Myocyte (in vitro differentiated cells): Measurements from ENCODE around the gene DHRS7. TPM values are rescaled to one million over a fixed set of nuclear protein-coding genes. Genes with fewer than 3 reads are reported as not detected.

Experiments
- DNase-seq: peaks from one replicate; pipeline ENCODE4 v3.0.0-alpha.2; 2012; ENCODE audit warnings: low read depth
- total RNA-seq: library from RNA; depleted of rRNA; stranded (reverse); fragments of >200 nt; gene quantifications from 2 replicates; pipeline ENCODE4 v1.2.3, GENCODE V29; 2014

Gene DHRS7
- total RNA-seq, 1 donor from 2014 or later, result 84.1 TPM

DNA sequence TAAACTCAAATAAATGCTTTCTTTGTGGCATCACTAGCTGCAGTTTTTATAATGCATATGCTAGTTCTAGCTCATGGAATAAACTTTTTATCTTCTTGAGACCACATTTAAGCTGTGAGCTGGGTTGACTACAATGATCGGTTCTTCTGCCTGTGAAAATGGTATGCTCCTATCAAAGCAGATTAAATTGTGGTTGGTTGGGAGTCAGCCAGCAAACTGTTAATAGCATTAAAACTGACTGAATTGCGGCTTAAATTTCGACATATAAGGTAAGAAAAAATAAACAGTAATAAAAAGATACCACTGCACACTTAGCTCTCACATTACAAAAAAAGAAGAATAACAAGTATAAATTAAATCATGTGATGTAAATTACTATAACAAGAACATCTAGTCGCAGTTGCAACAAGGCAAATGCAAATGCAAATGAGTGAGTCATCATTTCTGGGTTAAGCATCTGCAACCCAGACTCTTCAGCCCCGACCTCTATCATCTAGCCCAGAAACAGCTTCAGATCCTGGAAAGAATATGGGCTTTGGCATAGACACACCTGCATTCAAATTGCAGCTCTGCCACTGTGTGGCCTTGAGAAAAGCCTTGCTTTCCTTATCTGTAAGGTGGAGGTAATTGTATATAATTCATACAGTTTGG lies 19.8 kb upstream of the DHRS7 start:
- DNase-seq, result no peak

- DNase-seq, result peak; percentile 81
Observed at GRCh38 chr14:60184146-60184904, 19.1 kb upstream of the DHRS7 start.

- DNase-seq, result no peak
Observed at GRCh38 chr14:60183741-60184140, 18.5 kb upstream of the DHRS7 start.

- no peak for DNase-seq
Observed at GRCh38 chr14:60183138-60183537, 17.9 kb upstream of the DHRS7 start.

DNA sequence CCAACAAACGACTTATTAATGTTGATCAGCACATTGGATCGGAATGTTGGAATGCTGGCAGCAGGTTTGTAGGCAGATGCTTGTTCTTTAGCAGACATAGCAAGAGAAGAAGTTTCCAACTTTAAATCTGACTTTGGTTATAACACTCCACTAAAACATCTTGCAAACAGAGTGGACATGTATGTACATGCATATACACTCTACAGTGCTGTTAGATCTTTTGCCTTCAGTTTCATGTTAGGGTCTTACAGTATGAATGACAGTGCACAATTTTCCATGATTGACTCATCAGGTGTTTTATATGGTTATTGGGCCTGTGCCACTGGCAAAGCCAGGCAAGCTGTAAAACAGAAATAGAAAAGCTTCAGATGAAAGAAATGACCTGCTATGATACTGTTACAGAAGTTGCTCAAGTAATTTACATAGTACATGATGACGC lies 14.3 kb upstream of the DHRS7 start:
- DNase-seq, result peak; percentile 71

GRCh38 chr14:60178820-60179219 lies 13.6 kb upstream of the DHRS7 start:
- no peak for DNase-seq

- no peak for DNase-seq
Observed at GRCh38 chr14:60178164-60178563, 13.0 kb upstream of the DHRS7 start.

- DNase-seq, result no peak
Observed at GRCh38 chr14:60175255-60175902, 10.2 kb upstream of the DHRS7 start.

DNA sequence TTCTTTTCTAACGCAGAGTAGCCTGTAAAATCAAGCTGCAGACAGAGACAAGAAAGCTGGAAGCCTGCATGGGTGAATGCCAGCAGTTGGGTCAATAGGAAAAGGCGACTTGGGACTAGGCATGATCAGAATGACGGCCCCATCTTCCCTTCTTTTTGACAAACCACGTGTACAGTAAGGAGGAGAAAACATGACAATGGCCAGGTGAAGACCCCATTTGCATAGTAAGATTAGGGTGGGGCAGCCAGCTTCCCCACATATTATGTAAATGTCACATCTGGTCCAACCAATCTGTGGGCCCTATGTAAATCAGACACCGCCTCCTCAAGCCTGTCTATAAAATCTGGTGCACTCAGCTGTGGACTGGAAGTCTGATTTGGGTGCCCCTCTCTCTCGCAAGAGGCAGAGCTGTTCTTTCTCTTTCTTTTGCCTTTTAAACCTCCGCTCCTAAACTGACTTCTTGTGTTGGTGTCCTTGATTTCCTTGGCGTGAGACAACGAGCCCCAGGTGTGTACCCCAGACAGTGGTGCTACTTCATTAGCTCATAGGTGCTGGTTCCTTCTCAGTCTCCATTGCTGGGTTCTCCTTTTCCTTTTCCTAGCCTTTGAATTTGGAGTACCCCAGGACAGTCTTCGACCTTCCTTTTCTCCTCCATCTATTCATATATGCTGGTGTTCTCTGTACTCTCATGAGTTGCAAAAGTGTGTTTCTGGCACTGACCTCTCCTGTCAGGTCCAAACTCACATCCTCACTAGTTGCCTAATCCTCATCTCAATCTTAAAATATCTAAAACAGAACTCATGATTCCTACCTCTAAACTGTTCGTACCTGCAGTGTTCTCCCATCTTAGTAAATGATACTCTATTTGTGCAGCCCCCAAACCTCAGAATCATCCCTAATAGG lies 9.4 kb upstream of the DHRS7 start:
- no peak for DNase-seq

- DNase-seq, result no peak
Observed at GRCh38 chr14:60171690-60172089, 6.5 kb upstream of the DHRS7 start.

DNA sequence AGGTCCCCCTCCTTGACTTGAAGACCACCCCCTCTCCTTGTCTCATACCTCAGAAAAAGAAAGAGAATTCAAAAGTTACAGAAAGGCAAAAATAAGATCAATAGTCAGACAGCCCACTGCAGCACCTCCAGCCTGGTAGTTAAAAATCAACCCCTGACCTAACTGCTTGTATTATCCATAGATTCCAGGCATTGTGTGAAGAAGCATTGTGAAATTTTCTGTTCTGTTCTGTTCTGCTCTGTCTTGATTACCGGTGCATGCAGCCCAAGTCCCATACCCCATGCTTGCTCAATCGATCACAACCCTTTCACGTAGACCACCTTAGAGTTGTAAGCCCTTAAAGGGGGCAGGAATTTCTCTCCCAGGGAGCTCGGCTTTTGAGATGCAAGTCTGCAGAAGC lies 5.8 kb upstream of the DHRS7 start:
- DNase-seq, result no peak

DNA sequence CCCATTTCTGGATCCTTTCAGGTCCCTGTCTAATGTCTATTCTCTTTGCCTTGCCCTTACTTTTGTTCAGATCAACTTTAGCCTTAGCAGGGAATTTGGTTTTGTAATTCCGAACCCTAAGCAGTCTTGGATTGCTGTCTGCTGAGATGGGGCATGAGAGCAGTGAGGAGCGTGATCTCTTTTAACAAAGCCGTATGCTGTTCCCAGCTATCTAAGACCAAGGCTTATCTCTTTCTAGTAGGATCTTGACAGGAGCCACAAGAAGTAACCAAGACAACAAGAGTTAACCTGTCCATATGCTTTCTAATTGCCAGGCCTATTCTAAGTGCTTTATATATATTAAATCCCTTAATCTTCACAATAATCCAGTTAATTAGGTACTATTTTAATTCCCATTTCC lies 4.5 kb upstream of the DHRS7 start:
- DNase-seq, result no peak

- no peak for DNase-seq
Observed at GRCh38 chr14:60166142-60166541, 944 bp upstream of the DHRS7 start.

GRCh38 chr14:60165547-60165876 lies 314 bp upstream of the DHRS7 start:
- DNase-seq, result peak; percentile 18

- no peak for DNase-seq
Observed at GRCh38 chr14:60164404-60164711, 840 bp downstream of the DHRS7 start.

DNA sequence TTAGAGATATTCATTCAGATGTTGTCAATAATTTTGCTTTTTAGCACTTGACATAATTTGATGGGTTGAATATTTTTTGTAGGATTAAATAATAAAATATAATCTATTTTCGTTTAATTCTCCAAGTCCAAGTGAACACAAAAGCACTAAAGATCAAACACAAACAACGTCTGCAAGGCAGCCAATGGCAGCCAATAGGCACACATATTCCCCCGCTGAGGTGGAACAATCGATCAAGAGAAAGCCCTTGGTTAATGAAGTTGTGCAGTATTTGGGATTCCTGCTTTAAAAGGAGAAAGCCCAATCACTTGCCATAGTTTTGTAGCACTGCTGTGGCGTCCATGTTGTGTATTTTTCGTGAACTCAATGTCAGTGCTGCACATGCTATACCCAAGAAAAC lies 1.5 kb downstream of the DHRS7 start:
- no peak for DNase-seq

DNA sequence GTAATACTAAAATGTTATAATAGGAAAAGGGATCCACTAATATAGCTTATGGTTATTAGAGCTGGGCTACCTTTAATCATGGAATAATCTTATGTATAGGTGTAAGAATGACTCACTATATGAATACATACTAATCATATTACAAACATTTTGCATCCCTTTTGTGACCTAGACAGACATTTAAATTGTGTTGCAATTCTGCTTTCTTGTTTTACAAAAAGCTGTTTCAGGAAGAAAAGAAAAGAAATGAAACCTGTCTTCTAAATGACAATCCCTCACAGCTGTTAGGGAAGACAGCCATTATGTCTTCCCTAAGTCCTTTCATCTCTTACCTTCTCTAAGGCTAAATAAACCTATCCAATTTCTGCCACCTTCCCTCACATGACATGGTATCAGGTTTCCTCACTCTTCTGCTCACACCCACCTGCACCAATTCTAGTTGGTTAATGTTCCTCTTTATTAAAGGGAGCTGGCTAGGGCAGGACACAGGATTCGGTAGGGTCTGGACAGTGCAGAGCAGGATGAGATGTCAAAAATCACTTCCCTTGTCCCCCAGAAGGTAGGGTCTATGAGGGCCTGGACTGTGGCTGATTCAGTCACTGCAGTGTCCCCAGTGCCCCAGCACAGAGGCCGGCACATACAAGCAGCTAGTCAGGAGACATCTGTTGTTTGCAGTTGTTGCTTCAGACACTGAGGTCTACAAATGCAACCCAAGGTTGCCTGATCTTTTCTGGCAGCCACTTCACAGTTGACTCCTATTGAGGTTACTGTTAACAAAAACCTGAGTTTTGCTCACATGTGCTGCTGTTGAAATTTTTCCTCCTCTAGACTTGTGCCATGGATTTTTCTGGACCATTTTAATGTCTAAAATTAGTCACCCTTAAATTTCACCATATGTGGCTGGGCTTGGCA lies 3.7 kb downstream of the DHRS7 start:
- DNase-seq, result peak; percentile 46

GRCh38 chr14:60160422-60160821 lies 4.8 kb downstream of the DHRS7 start:
- DNase-seq, result no peak

DNA sequence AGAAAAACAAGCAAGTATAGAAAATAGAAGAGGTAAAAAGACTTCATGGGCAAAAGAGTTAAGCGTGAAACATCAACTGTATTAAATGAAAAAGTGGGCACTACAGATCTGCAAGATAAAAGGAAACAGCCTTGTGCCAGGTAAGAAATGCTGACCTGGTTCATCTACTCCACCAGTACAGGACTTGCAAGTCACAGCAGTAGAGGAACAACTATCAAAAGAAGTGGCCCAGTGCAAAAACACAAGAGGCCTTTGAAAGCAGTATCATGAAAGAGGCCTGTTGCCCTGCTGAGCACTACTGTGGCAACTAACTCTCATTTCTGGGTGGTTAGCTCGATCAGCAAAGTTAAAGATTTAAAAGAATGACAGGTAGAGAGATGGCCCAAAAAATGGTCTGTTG lies 10.5 kb downstream of the DHRS7 start:
- no peak for DNase-seq

- no peak for DNase-seq
Observed at GRCh38 chr14:60153991-60154390, 11.2 kb downstream of the DHRS7 start.

- peak; percentile 86 for DNase-seq
Observed at GRCh38 chr14:60151715-60152114, 13.5 kb downstream of the DHRS7 start.
